ENCODE results near the gene TRIM40.

The TRIM40 gene

DNA sequence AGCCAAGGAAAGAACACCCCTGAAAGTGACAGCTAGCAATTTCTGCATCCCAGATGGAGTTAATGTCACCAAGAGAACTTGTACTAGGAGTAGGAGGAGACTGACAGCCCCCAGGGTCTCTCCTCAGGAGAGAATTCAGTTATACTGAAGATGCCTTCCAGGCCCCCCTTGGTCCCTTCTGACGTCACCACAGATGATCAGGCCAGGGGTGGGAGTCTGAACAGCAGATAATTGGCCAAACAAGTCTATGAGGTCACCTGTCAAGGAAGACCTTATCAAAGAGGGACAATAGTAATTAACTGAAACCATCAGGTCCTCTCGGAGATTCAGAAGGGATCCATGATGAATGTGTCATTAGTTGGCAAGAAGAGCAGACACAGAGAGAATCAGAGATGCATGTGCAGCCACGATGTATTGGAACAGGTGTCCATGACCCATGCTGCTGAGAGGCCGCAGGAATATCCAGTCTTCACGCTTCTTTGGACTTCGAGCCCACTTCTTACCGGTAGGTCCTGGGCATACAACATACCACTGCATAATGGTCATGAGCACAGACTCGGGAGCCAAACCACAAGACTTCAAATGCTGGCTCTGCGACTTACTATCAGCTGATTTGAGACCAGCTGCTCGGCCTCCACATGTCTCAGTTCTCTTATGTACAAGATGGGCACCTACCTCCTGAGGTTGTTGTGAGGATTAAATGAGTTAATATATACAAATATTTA lies 14.9 kb downstream of the TRIM40 start:
- DNase-seq = no peak

DNA sequence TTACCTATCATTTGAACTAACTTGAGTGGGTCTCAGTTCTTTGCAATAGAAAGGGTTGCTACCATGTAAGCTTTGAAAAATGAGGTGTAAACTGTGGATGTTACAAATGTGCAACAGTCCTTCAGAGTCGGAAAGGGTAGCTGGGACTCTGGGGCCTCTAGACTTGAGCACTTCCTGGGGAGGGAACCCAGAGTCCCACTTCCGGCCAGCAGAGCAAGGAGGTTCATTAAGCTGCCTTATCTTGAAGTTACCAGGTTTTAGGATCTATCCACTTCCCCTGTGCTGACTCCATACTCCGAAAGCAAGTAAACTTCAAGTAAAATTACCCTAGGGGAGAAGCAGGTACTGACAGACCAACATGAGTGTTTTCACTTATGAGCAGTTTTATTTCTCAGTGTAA lies 15.6 kb downstream of the TRIM40 start:
- DNase-seq = no peak

DNA sequence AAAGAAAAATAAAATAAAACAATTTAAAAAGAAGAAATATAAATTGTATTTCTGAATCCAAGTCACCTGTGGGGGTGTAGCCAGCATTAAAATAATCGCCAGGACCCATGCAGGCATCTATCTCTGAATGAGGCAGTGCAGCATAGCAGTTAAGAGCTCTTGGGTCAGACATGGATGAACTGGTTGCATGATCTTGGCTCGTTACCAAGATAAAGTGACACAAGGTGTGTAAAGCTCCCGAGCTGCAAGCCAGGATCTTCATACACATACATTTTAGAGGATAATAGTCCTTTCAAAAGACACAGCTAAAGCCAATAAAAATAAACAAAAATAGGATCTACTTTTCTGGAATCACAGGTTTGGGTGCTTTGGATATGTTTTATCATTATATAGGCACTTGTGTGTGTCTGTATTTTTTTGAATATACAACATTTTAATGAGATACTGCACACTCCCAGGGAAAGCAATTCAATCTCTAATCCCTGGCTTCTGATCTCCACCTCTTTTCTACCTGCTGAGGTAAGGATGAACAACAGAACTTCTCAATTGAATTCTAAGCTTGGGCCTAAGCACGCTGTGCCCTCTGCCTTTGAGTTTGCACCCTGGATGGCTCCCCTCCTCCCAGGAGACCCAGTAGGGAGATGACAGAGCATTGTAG lies 16.2 kb downstream of the TRIM40 start:
- DNase-seq = no peak

DNA sequence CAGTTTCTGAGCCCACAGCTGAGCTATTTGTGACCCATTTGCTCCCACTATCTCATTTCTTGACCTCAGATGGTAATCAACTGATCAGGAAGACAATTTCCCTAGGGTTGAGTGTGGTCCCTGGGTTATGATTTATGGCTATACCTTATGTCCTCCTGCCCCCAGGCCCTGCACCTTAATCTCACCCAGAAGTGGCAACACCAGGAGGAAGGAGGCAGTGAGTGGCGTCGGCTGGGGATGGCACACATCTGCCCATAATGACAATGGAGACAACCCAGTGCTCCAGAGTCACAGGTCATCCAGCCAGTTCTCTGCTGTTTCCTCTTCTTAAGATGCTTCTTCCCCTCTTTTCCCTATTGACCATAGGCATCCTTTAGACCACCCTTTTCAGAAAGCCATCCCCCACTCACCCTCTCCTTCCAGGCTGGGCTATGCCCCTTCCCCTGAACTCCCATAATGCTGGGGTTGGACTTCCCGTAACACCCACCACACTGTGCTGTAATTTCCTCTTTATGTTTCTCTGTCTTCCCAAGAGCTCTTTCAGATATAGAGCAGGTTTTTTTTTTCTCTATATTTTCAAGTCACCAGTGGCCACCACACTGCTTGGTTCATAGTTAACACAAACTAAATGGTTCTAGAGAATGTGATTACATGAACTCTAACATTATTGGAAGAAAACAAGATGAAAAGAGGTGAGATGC lies 17.1 kb downstream of the TRIM40 start:
- DNase-seq = no peak

DNA sequence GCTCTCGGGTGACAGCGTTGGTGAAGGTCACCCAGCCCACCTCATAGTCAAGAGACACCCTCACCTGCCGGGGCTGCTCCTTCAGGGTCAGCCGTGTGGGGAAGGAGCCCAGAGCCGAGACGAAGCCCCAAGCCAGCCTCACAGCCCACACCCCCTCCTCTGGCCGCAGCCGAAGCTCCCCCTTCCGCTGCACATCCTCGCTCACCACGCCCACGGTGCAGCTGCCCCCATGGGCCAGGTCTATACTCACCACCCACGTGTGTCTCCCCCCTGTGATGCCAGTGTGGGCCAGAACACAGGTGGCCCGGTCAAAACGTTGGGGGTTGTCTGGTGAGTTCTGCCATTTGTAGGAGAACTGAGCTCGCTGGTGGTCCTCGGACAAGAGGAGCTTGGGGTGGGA lies 18.1 kb downstream of the TRIM40 start:
- no peak for DNase-seq

DNA sequence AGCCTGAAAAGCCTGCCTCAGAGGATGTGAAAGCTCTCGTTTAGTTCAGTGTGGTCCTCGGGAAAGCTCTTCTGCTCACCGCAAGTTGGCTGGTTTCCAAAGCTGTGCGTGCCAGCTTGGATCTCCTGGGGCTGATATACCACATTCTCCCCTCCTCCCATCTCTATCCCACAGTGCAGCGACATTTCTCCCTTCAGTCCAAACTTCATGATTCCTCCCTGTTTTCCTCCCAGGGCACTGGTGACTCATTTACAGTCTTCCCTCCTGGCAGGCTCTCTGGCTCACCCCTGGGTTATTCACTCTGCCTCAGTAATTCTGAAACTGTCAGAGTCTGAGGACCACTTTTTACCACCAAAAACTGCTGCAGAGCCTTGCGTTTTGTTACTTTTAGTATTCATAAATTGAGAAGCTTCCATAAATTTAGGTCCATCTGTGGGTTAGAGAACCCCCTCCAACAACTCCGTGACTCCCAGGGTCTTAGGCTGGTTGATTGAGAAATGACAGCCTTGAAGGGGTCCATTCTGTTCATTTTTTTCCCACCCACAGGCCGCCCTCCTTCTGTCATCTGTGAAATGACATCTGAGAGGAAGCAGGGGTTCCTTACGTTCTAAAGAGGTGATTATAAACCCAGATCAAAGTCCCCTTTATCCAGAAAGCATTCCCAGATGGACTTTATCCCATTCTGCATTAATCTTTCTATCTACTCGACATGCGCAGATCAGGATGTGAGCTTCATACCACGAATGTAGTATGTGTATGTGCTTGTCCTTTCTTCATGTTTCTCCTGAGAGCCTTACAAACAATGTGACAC lies 19.0 kb downstream of the TRIM40 start:
- no peak for DNase-seq

DNA sequence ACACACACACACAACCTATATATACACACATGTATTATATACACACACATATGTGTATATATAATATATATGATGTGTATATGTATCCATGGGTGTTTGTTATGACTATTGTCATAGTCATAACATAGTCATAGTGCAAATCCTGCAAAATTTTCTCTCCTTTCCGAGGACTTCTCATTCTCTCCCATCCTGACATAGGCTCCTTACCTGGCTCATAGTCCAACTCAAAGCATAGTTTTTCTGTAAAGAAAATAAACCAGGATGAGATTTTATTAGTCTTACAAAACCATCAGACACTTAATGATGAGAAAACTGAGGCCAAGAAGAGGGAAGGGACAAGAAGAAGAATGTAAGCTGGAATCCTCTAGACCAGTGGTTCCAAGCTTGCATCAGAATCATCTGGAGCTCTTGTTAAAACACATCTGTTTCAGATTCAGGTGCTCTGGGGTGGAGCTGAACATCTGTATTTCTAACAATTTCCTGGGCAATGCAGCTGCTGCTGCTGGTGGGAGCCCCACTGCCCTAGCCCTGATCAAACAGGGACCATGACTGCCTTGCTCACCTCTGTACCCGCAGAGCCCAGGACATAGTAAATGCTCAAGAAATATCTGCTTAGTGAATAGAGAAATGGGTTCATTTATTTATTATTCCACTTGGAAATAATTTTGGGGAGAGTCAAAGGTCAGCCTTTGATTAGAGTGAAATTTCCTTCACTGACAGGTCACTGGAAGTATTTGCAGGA lies 19.8 kb downstream of the TRIM40 start:
- DNase-seq = no peak

DNA sequence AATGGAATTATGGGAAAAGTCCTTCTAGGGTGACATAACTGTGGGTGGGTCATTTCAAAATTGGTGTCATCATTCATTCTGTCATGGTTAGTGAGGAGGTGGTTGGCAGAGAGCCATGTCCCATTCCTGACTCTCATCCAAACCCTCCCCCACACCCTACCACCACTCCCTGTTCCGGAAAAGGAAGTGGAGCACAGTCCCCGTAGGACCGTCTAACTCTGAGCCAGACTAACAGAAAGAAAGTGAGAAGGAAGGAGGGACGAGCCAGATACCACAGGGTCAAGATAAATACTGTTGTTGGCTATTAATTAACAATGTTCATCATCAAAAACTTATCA lies 20.3 kb downstream of the TRIM40 start:
- no peak for DNase-seq

DNA sequence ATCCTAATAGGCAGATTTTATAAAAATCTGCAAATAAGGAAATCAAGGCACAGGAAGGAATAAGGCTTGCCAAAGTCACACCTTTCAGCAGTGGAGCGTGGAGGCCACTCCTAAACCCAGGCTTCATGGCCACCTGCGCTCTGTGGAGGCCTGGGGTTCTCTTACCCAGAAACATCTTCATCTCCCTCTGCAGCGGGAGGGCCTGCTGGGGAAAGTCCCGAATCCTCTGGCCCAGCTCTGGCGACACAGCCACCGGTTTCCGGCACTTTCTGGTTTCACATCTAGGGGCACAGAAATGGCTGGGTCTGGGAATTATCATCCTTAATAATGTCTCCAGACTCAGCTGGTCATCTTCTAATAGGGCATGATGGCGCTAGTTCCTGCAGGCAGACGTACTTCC lies 20.8 kb downstream of the TRIM40 start:
- DNase-seq = no peak

DNA sequence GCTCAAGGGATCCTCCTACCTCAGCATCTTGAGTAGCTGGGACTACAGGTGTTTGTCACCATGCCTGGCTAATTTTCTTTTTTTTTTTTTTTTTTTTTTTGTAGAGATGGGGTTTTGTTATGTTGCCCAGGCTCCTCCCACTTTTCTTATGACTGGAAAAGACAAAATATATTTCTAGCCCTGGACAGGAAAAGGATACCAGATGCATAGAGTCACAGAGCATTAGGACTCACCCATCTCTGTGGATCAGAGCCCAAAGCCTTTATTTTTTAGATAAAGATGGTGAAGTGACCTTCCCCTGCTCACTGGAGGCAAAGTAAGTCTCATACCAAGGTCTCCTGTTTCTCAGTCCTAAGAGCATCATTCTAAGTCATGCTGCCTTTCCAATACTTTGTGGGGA lies 21.6 kb downstream of the TRIM40 start:
- no peak for DNase-seq

DNA sequence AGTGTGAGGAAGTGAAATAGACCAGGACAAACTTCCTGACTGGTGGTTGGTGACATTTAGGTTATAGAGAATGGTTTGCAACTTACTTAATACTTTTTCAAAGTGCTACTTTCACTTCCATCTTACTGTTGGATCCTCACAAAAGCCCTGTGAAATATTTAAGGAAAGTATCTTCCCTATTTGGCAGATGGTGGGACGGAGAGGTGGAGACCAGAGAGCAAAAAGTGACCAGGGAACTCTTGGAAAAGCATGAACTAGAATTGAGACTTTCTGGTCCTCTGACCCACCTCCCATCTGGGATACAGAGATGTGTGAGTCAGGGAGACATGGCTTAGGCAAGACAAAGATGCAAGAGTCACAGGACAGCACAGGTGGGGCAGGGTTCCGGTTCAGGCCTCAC lies 22.1 kb downstream of the TRIM40 start:
- DNase-seq = no peak

DNA sequence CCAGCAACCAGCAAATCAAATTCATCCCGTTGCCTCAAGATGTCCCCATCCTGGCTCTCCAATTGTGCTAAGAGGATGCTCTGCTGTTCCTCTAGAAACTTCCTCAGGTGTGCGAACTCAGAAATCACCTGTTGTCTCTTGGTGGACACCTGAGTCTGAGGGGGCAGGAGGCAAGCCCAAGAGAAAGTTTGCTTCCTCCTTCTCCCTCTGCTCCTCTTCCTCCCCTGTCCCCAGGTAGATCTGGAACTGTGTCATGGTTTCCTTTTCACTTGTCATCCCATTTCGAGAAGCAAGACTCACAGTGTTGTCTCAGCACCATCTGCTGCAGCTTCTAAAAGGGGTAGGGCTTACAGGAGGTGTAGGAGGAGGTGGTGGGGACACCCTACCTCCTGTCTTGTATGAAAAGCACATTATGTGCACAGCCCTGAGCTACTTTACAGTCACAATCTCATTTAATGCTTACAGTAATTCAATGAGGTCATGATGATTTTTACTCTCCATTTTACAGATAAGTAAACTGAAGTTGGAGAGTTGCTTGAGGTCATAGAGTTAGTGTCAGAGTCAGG lies 22.6 kb downstream of the TRIM40 start:
- DNase-seq = no peak

DNA sequence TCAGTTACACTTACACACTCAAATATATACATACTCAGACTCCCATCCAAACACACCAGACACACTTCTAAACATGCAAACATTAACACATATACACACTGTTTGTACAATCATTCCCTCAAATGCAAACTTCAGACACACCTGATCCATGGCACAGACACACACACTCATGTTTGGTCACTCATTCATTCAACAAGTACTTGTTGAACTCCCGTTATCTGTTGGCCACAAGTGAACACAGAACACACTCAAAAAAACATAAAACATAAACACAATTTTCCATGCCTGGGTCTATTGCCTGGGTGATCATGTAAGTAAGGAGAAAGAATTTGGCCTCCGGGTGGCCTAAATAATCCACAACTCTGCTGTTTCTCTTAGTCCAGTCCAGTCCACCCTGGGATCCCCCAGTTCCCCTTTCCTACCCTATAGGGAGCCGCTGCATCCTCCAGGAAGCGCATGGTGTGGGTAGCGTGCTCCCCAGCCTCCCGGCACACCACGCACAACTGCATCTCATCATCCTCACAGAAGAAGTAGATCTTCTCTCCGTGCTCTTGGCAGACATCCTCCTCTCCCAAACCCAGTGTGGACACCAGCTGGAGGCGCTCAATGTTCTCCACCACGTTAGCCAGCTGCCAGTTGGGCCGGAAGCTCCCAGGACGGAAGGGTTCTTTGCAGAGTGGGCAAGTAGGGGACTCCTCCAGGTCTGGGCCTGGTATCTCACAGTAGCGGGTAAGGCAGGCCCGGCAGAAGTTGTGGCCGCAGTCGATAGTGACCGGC lies 24.3 kb downstream of the TRIM40 start:
- DNase-seq = no peak

DNA sequence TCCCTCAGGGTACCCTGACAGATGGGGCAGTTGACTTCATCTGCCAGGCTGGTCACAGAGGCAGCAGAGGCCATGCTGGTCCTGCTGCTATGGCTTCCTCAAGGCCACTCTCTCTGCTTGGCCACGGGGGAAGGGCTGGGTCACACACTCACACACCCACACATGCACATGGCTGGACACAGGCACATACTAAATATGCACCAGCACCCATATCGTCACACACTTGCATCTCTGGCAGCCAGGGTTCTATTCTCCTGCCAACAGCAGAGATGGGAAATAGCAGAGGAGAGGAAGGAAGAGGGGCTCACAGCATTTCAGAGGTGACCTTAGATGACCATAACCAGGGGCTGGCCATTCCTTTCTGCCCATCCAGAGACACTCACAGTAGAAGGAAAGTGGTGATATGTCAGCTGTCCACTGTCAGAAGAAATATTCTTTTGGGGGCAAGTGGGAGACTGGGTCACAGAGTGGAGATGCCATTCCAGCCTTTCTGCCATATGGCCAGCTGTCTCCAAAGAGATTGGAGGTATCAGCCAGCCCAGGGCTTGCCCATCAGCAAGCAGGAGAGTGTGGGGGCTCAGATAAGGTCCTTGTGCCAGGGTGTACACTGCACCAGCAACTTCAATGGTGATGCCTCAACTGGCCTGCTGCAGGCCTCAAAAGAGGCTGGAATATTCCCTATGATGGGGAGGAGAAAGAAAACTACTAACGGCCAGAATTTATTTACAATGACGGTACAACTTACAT lies 25.0 kb downstream of the TRIM40 start, which contains the start of gene TRIM10:
TSS of gene TRIM10 (minus strand) at position 427 of the 747 bp plus-strand sequence. CDS start at position 74, 353 bp downstream.
- no peak for DNase-seq

DNA sequence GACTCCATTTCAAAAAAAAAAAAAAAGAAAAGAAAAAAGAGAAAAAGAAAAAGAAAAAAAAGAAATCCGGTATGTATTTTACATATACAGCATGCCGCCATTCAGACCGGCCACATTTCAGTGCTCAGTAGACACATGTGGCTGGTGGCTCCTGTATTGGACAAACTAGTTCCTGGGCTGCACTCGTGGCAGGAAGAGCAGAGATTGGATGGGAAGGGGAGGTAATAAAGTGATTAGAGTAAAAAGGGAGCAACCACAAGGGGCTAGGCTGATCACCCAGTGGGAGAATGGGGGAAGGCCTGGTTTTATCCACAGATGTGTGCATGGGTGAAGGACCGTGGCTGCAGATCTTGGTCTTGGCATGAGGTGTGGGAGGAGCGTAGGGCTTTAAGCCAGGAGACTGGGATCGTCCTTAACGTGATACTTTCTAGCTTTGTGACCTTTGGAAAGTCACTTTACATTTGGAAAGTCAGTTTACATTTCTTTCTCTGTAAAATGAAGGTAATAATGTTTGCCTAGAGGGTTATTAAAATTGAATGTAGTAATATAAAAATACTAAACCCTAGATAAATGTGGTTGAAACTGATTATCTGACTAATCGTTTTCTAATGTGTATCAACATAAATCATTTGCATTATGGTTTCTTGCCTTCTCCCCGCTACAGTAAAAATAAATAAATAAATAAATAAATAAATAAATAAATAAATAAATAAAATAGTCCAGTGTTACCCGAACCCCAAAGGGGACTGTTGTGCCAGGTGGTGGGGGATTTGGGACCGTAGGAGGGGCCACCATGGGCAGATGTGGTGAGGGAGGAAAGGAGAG lies 26.5 kb downstream of the TRIM40 start:
- DNase-seq = no peak

DNA sequence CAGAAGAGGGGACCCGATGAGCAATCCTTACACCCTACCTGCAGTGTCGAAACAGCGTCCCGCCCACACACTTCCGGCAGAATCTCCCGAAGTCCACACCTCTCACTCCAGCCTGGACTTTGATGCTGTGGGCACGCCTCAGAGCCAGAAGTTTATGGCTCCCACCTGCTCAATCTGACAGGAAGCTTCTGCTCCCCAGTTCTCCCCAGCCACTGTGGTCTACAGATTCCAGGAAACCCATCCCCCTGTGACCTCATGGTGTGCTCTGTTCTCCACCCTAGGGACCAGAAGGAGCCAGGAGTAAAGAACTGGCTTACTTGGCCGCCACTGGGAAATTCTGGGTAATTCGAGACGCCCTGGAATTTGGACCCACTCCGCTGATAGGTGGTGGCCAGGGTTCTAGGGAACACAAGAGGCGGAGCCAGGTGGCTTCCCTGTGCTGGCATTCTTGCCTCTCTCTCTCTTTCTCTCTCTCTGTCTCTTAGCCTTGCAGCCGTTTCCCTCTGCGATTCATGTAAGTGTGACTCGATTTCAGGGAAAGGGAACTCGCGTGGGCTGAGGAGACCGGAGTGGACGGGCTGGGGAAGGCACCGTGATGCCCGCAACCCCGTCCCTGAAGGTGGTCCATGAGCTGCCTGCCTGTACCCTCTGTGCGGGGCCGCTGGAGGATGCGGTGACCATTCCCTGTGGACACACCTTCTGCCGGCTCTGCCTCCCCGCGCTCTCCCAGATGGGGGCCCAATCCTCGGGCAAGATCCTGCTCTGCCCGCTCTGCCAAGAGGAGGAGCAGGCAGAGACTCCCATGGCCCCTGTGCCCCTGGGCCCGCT lies 27.4 kb downstream of the TRIM40 start, which contains the start of gene TRIM15:
TSS of gene TRIM15 (plus strand) at position 457 of the 828 bp plus-strand sequence. CDS start at position 596, 139 bp downstream.
- DNase-seq = no peak

DNA sequence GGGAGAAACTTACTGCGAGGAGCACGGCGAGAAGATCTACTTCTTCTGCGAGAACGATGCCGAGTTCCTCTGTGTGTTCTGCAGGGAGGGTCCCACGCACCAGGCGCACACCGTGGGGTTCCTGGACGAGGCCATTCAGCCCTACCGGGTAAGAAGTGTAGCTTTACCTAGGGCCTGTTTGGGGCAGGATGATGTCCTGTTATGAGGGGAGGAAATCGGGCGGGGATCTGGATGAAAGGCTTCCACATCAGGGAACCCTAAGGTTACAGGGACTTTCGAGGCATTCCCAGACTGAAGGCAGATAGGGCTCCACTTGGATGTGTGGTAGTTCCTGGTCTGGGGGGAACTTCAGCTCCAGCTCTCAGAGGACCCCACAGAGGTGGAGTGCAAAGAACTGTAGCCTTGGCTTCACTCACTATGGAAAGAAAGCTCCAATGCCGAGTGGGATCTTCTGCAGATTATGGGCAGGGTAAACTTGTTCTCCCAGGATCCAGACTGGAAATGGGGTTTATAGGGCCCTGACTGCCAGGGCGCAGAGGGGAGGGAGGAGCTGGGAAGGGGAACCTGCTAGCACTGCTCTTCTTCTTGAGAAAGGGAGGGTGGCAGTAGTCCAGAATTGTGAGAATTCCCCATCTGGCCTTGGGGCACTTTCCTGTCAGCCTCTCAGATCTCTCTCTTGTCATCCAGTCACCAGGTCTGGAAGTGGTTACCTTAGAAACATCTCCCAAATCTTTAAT lies 28.1 kb downstream of the TRIM40 start:
- no peak for DNase-seq

DNA sequence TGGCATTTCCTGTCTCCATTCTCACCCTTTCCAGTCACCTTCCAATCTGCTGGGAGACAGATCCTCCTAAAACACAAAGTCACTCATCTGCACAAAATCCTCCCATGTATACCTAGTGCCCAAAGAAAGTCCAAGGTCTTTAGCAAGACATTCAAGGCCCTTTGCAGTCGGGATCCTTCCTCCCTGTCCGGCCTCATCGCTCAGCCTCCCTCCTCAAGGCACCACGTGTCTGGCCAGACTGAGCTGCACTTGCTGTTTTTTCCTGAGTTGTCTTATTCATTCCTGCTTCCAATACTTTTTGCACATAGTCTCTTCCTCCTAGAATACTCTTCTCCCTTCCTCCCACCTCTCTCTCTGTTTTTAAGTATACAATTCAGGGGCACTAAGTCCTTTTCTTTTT lies 28.8 kb downstream of the TRIM40 start:
- DNase-seq = no peak

Data from NCI-H1105 treated with DMSO at 0.1 percent for 48 hours (cell line).